WTC11 (cell line): ENCODE data around the gene CARD14. TPM values are rescaled to one million over a fixed set of nuclear protein-coding genes. Genes with fewer than 3 reads are reported as not detected.

Experiments used
- ATAC-seq: fragments of 200-7000 bp; cut with Tn5 transposase; 2 replicates; pipeline ENCODE4 v1.10.0; 2021; ENCODE audit warnings: mild to moderate bottlenecking, moderate library complexity
- CTCF ChIA-PET: fragments of 300-600 bp; sonication (Branson Sonifier 250); formaldehyde crosslinking; loops from one replicate; lab custom pipeline; 2021; ENCODE audit warnings: antibody characterized with exemption; lab: Charles Lee
- POLR2A ChIA-PET: fragments of 350-600 bp; sonication (Branson Sonifier 250); formaldehyde crosslinking; loops from one replicate; lab custom pipeline; 2021; ENCODE audit warnings: antibody characterized with exemption; lab: Charles Lee
- DNase-seq: peaks from one replicate; pipeline ENCODE4 v3.0.0; 2021; ENCODE audit warnings: low spot score
- H3K27ac Mint-ChIP-seq: 2 replicates; pipeline ENCODE4 v1.8.0; 2021; ENCODE audit warnings: mixed read lengths
- H3K27me3 Mint-ChIP-seq: 2 replicates; pipeline ENCODE4 v1.8.0; 2021; ENCODE audit warnings: low read depth, mild to moderate bottlenecking, moderate library complexity, mixed read lengths
- H3K36me3 Mint-ChIP-seq: 2 replicates; pipeline ENCODE4 v1.8.0; 2021; ENCODE audit warnings: mixed read lengths
- H3K4me1 Mint-ChIP-seq: 2 replicates; pipeline ENCODE4 v1.8.0; 2022; ENCODE audit warnings: mixed read lengths
- H3K4me3 Mint-ChIP-seq: 2 replicates; pipeline ENCODE4 v1.8.0; 2021; ENCODE audit warnings: mild to moderate bottlenecking, moderate library complexity, mixed read lengths
- H3K9me3 Mint-ChIP-seq: 2 replicates; pipeline ENCODE4 v1.8.0; 2021; ENCODE audit warnings: mixed read lengths
- ATF1 ChIP-seq: sonication (generic); formaldehyde crosslinking; IDR thresholded peaks from 2 replicates; pipeline ENCODE4 v1.8.1; 2023; ENCODE audit warnings: mild to moderate bottlenecking, moderate library complexity, missing genetic modification reagents
- ELF4 ChIP-seq: sonication (generic); formaldehyde crosslinking; IDR thresholded peaks from 2 replicates; pipeline ENCODE4 v1.8.1; 2022; ENCODE audit warnings: low read depth, mild to moderate bottlenecking, moderate library complexity, missing genetic modification reagents
- FOXP4 ChIP-seq: sonication (generic); formaldehyde crosslinking; IDR thresholded peaks from 2 replicates; pipeline ENCODE4 v1.8.0; 2022; ENCODE audit warnings: mild to moderate bottlenecking, missing genetic modification reagents
- GRHL2 ChIP-seq: fragments of 250-450 bp; sonication (Bioruptor Pico); IDR thresholded peaks from 2 replicates; pipeline ENCODE4 v1.8.0; 2022; ENCODE audit warnings: mild to moderate bottlenecking, moderate library complexity; ENCODE audit not compliant: insufficient replicate concordance, severe bottlenecking
- GTF2I ChIP-seq: fragments of 250-450 bp; sonication (Bioruptor Pico); conservative IDR thresholded peaks from 2 replicates; pipeline ENCODE4 v1.4.0; 2021; ENCODE audit warnings: mild to moderate bottlenecking
- IRF1 ChIP-seq: sonication (generic); formaldehyde crosslinking; IDR thresholded peaks from 2 replicates; pipeline ENCODE4 v1.8.0; 2023; ENCODE audit warnings: missing genetic modification reagents
- MAX ChIP-seq: sonication (generic); formaldehyde crosslinking; IDR thresholded peaks from 2 replicates; pipeline ENCODE4 v1.8.0; 2022; ENCODE audit warnings: mild to moderate bottlenecking, missing genetic modification reagents
- NFATC4 ChIP-seq: fragments of 250-450 bp; sonication (Bioruptor Pico); IDR thresholded peaks from 2 replicates; pipeline ENCODE4 v1.9.0; 2021; ENCODE audit warnings: mild to moderate bottlenecking
- NR2C2 ChIP-seq: sonication (generic); formaldehyde crosslinking; IDR thresholded peaks from 2 replicates; pipeline ENCODE4 v1.8.0; 2022; ENCODE audit warnings: mild to moderate bottlenecking, missing genetic modification reagents
- RORB ChIP-seq: fragments of 250-450 bp; sonication (Bioruptor Pico); IDR thresholded peaks from 2 replicates; pipeline ENCODE4 v1.9.0; 2021; ENCODE audit warnings: mild to moderate bottlenecking
- SMAD4 ChIP-seq: sonication (generic); formaldehyde crosslinking; IDR thresholded peaks from 2 replicates; pipeline ENCODE4 v1.8.0; 2022; ENCODE audit warnings: mild to moderate bottlenecking, missing genetic modification reagents
- SOX15 ChIP-seq: fragments of 250-450 bp; sonication (Bioruptor Pico); IDR thresholded peaks from 2 replicates; pipeline ENCODE4 v1.9.0; 2021; ENCODE audit warnings: mild to moderate bottlenecking
- TEAD1 ChIP-seq: sonication (generic); formaldehyde crosslinking; IDR thresholded peaks from 2 replicates; pipeline ENCODE4 v1.8.0; 2022; ENCODE audit warnings: mild to moderate bottlenecking, missing genetic modification reagents
- TEAD4 ChIP-seq: sonication (generic); formaldehyde crosslinking; IDR thresholded peaks from 2 replicates; pipeline ENCODE4 v1.8.0; 2022; ENCODE audit warnings: mild to moderate bottlenecking, missing genetic modification reagents
- USF1 ChIP-seq: sonication (generic); formaldehyde crosslinking; IDR thresholded peaks from 2 replicates; pipeline ENCODE4 v1.8.0; 2022; ENCODE audit warnings: mild to moderate bottlenecking, missing genetic modification reagents
- ZNF138 ChIP-seq: sonication (generic); formaldehyde crosslinking; conservative IDR thresholded peaks from 2 replicates; pipeline ENCODE4 v1.8.1; 2022; ENCODE audit warnings: mild to moderate bottlenecking, moderate library complexity, missing genetic modification reagents
- ZNF263 ChIP-seq: sonication (generic); formaldehyde crosslinking; IDR thresholded peaks from 2 replicates; pipeline ENCODE4 v1.8.1; 2022; ENCODE audit warnings: low read depth, mild to moderate bottlenecking, moderate library complexity, missing genetic modification reagents
- ZNF416 ChIP-seq: fragments of 250-450 bp; sonication (Bioruptor Pico); IDR thresholded peaks from 2 replicates; pipeline ENCODE4 v1.9.0; 2021; ENCODE audit warnings: mild to moderate bottlenecking, inconsistent platforms
- total RNA-seq: library from RNA; stranded (reverse); gene quantifications from 3 replicates; pipeline ENCODE4 v1.2.3, GENCODE V29; 2021
- TF ChIP-seq, protein P1 (sequence below): sonication (generic); formaldehyde crosslinking; IDR thresholded peaks from 2 replicates; pipeline ENCODE4 v1.8.0; 2023; ENCODE audit warnings: mild to moderate bottlenecking, missing genetic modification reagents
- TF ChIP-seq, protein P2 (sequence below): fragments of 250-450 bp; sonication (Bioruptor Pico); IDR thresholded peaks from 2 replicates; pipeline ENCODE4 v1.9.0; 2021; ENCODE audit warnings: mild to moderate bottlenecking

Gene CARD14
- total RNA-seq, 1 experiment from 2014 or later = 0.83 TPM

GRCh38 chr17:80166446-80166845 is 3.4 kb upstream of the CARD14 start (continued):
- TF ChIP-seq, protein P1, sequence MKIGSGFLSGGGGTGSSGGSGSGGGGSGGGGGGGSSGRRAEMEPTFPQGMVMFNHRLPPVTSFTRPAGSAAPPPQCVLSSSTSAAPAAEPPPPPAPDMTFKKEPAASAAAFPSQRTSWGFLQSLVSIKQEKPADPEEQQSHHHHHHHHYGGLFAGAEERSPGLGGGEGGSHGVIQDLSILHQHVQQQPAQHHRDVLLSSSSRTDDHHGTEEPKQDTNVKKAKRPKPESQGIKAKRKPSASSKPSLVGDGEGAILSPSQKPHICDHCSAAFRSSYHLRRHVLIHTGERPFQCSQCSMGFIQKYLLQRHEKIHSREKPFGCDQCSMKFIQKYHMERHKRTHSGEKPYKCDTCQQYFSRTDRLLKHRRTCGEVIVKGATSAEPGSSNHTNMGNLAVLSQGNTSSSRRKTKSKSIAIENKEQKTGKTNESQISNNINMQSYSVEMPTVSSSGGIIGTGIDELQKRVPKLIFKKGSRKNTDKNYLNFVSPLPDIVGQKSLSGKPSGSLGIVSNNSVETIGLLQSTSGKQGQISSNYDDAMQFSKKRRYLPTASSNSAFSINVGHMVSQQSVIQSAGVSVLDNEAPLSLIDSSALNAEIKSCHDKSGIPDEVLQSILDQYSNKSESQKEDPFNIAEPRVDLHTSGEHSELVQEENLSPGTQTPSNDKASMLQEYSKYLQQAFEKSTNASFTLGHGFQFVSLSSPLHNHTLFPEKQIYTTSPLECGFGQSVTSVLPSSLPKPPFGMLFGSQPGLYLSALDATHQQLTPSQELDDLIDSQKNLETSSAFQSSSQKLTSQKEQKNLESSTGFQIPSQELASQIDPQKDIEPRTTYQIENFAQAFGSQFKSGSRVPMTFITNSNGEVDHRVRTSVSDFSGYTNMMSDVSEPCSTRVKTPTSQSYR = no peak
- TF ChIP-seq ZNF263 (CRISPR knock-in tag) (no peak), GRHL2 (CRISPR knock-in tag) (no peak), ZNF416 (CRISPR knock-in tag) (no peak), NFATC4 (no peak), RORB (CRISPR knock-in tag) (no peak), SOX15 (CRISPR knock-in tag) (no peak), GTF2I (CRISPR knock-in tag) (no peak), ELF4 (CRISPR knock-in tag) (no peak), MAX (CRISPR knock-in tag) (no peak), SMAD4 (CRISPR knock-in tag) (no peak), ATF1 (no peak)
- TF ChIP-seq, protein P2, sequence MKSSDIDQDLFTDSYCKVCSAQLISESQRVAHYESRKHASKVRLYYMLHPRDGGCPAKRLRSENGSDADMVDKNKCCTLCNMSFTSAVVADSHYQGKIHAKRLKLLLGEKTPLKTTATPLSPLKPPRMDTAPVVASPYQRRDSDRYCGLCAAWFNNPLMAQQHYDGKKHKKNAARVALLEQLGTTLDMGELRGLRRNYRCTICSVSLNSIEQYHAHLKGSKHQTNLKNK (CRISPR knock-in tag) = no peak
- TF ChIP-seq, all 79 proteins: peak for 0

DNA sequence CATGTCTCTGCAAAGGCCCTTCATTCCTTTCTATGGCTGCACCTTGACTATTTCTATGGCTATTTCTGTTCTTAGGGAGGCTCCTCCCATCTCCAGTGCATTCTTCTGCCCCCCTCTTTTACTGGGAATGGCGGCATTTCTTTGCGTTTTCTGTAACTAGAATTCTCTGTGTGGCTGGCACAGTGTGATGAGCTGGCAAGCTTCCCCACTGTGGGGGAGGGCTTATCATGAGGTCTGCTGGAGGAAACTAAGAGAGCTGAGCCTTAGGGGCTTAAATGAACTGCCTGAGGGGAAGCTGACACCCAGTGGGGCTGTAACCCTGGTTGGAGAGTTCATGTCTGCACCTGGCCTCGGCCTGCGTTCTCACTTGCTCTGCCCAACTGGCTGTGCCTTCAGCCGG is 1.5 kb upstream of the CARD14 start:
- DNase-seq (no peak), ATAC-seq (no peak)
- peaks cover 5% of the 10 kb centered on the region for H3K9me3 Mint-ChIP-seq
- TF ChIP-seq FOXP4 (CRISPR knock-in tag) (no peak), ZNF138 (CRISPR knock-in tag) (no peak), TEAD4 (CRISPR knock-in tag) (no peak), ZNF416 (CRISPR knock-in tag) (no peak), TEAD1 (CRISPR knock-in tag) (no peak), USF1 (CRISPR knock-in tag) (no peak), IRF1 (no peak), NR2C2 (CRISPR knock-in tag) (no peak)
- TF ChIP-seq, protein P2 (CRISPR knock-in tag) = no peak
- H3K4me3 Mint-ChIP-seq = no peak overlapping the region
- H3K36me3 Mint-ChIP-seq = no peaks in the 10 kb centered on the region
- ChIA-PET POLR2A (no interaction called here), CTCF (interaction anchor here (0.8 kb wide), 1 partner anchor 44 kb away, joined by 3 read pairs; no protein-coding TSS in a partner anchor)
- peaks cover 4% of the 10 kb centered on the region; the same call in 1 of the 2 replicates for H3K4me1 Mint-ChIP-seq
- H3K27me3 Mint-ChIP-seq = no peaks in the 10 kb centered on the region
- H3K27ac Mint-ChIP-seq = no peak overlapping the region
